Measurements from ENCODE around the gene CSNK1A1. TPM values are rescaled to one million over a fixed set of nuclear protein-coding genes. Genes with fewer than 3 reads are reported as not detected.

CSNK1A1 gene
- polyA plus RNA-seq, 1 experiment: 171 TPM

GRCh38 chr5:149486726-149487635 lies 64.3 kb downstream of the CSNK1A1 start:
- POLR2A ChIA-PET: interaction anchor here (0.6 to 1.6 kb wide), 2 partner anchors 41 to 75 kb away, joined by 4 to 9 read pairs; no protein-coding TSS in a partner anchor
- TF ChIP-seq, protein P1, sequence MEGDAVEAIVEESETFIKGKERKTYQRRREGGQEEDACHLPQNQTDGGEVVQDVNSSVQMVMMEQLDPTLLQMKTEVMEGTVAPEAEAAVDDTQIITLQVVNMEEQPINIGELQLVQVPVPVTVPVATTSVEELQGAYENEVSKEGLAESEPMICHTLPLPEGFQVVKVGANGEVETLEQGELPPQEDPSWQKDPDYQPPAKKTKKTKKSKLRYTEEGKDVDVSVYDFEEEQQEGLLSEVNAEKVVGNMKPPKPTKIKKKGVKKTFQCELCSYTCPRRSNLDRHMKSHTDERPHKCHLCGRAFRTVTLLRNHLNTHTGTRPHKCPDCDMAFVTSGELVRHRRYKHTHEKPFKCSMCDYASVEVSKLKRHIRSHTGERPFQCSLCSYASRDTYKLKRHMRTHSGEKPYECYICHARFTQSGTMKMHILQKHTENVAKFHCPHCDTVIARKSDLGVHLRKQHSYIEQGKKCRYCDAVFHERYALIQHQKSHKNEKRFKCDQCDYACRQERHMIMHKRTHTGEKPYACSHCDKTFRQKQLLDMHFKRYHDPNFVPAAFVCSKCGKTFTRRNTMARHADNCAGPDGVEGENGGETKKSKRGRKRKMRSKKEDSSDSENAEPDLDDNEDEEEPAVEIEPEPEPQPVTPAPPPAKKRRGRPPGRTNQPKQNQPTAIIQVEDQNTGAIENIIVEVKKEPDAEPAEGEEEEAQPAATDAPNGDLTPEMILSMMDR (IDR thresholded peaks at IDR 0.05; ENCODE audit: insufficient read depth, low read depth, low read length): no peak

DNA sequence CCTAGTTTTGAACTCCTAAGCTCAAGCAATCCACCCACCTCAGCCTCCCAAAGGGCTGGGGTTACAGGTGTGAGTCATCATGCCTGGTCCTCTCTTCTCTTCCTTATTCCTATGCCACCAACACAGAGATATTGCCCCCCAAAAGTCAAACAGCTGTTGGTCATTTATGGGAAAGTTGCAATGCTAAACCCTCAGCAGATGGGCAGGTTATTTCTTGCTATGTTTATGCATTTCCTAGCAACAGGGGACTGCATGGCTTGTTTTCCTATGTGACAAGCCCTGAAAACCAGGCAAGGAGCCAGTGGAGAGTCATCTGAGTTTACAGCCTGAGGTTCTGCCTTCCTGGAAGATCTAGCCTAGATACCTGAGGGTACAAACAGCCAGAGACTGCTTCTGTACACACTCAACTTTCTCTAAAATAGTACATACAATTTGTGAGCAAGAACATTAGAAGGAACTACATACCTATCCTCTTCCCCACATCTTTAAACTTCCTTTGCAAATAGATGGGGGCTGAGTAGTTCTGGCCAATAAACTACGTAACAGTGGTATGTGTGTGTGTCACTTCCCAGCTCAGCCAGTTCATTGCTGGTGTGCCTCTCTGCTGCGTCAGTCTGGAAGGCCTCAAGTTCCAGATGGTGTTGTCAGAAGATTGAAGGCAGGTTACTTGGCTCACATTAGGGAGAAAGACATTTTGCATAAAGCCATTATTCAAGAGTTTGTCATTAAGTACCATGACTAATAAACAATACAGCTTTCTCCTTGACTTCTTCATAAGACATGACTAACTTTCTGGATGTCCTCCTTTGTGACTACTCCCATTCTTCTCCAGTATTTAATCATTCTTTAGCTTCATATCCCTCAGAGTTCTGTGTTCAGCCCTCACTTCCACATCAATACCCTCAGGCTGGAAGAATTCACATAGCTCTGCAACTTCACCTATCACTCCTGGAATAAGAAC lies 65.3 kb downstream of the CSNK1A1 start:
- TF ChIP-seq, protein P1 (IDR thresholded peaks at IDR 0.05; ENCODE audit: insufficient read depth, low read depth, low read length): no peak
- H3K27me3 ChIP-seq (ENCODE audit: control insufficient read depth, insufficient read depth, low read length): no peaks in the 10 kb centered on the region
- no peak overlapping the region for H3K4me3 ChIP-seq (ENCODE audit: low read depth, low read length)
- H3K36me3 ChIP-seq (ENCODE audit: control insufficient read depth, insufficient read depth, low read length): no peaks in the 10 kb centered on the region
- peak; percentile 100 for DNase-seq (ENCODE audit: low read depth)
- CTCF ChIA-PET: interaction anchor here (0.9 to 2.7 kb wide), 9 partner anchors 10 to 99 kb away, joined by 3 to 12 read pairs (median 7); partner anchors contain the start of gene CSNK1A1
- POLR2A ChIA-PET: interaction anchor here (0.6 to 1.6 kb wide), 3 partner anchors 40 to 74 kb away, joined by 3 to 9 read pairs (median 4); no protein-coding TSS in a partner anchor

More at GRCh38 chr5:149486726-149487635, 64.3 kb downstream of the CSNK1A1 start:
- no peak for DNase-seq (ENCODE audit: low read depth)
- CTCF ChIA-PET: interaction anchor here (1.1 to 2.7 kb wide), 9 partner anchors 11 to 100 kb away, joined by 3 to 12 read pairs (median 7); partner anchors contain the start of gene CSNK1A1
- H3K27me3 ChIP-seq (ENCODE audit: control insufficient read depth, insufficient read depth, low read length): no peaks in the 10 kb centered on the region
- no peaks in the 10 kb centered on the region for H3K36me3 ChIP-seq (ENCODE audit: control insufficient read depth, insufficient read depth, low read length)
- no peak overlapping the region for H3K4me3 ChIP-seq (ENCODE audit: low read depth, low read length)

- Histone ChIP-seq H3K27me3 (ENCODE audit: control insufficient read depth, insufficient read depth, low read length) (no peaks in the 10 kb centered on the region), H3K4me3 (ENCODE audit: low read depth, low read length) (no peak overlapping the region), H3K36me3 (ENCODE audit: control insufficient read depth, insufficient read depth, low read length) (no peaks in the 10 kb centered on the region)
- no peak for DNase-seq (ENCODE audit: low read depth)
- POLR2A ChIA-PET: interaction anchor here (0.5 to 0.7 kb wide), 2 partner anchors 7 to 88 kb away, joined by 3 to 4 read pairs; no protein-coding TSS in a partner anchor
- TF ChIP-seq, protein P1 (IDR thresholded peaks at IDR 0.05; ENCODE audit: insufficient read depth, low read depth, low read length): no peak
- CTCF ChIA-PET: interaction anchor here (0.6 to 2.9 kb wide), 6 partner anchors 9 to 39 kb away, joined by 3 to 10 read pairs (median 3); no protein-coding TSS in a partner anchor
Observed at GRCh38 chr5:149481485-149481884, 69.8 kb downstream of the CSNK1A1 start.

DNA sequence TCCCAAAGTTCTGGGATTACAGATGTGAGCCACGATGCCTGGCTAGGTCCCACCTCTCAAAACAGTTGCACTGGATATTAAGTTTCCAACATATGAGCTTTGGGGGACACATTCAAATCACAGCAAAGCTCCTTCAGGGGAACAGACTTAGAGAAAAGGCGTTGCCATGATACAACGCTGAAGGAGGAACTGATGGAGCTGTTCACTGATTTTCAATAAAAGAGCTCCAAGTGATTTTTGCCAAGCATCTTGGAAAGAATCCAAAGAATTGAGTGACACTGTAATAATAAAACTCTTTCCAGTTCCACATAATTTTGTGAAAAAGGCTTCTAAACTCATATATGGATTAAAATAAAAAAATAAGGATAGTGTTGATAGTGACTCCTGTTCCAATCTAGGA lies 72.5 kb downstream of the CSNK1A1 start:
- CTCF ChIA-PET: no interaction called here
- TF ChIP-seq, protein P1 (IDR thresholded peaks at IDR 0.05; ENCODE audit: insufficient read depth, low read depth, low read length): no peak
- POLR2A ChIA-PET: no interaction called here

More for the DNA sequence above, 72.5 kb downstream of the CSNK1A1 start:
- Histone ChIP-seq H3K27me3 (ENCODE audit: control insufficient read depth, insufficient read depth, low read length) (no peaks in the 10 kb centered on the region), H3K36me3 (ENCODE audit: control insufficient read depth, insufficient read depth, low read length) (no peaks in the 10 kb centered on the region), H3K4me3 (ENCODE audit: low read depth, low read length) (no peak overlapping the region)
- no peak for DNase-seq (ENCODE audit: low read depth)
